ENCODE results near the gene SINHCAF.

DNA sequence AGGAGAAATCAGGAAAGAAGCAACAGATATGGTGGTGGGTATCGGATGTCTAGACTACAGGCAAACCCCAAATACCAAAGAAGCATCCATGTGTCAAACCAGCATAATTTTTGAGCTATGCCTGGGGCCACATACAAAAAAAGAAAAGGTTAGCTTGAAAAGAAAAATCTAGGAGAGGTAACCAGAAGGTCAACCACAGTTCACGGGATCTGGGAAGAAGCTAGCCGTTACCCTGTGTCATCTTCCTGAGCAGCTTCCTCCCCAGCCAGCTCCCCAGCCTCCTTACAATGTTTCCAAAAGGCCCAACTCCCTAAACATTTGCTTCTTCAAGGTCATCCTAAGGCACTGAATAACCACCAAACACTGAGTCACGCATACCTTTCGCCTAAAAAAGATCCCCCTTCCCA is 3.1 kb downstream of the SINHCAF start:
- TF ChIP-seq, protein P1, sequence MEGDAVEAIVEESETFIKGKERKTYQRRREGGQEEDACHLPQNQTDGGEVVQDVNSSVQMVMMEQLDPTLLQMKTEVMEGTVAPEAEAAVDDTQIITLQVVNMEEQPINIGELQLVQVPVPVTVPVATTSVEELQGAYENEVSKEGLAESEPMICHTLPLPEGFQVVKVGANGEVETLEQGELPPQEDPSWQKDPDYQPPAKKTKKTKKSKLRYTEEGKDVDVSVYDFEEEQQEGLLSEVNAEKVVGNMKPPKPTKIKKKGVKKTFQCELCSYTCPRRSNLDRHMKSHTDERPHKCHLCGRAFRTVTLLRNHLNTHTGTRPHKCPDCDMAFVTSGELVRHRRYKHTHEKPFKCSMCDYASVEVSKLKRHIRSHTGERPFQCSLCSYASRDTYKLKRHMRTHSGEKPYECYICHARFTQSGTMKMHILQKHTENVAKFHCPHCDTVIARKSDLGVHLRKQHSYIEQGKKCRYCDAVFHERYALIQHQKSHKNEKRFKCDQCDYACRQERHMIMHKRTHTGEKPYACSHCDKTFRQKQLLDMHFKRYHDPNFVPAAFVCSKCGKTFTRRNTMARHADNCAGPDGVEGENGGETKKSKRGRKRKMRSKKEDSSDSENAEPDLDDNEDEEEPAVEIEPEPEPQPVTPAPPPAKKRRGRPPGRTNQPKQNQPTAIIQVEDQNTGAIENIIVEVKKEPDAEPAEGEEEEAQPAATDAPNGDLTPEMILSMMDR (IDR thresholded peaks at IDR 0.05; ENCODE audit: insufficient read depth, low read depth, low read length), result no peak
- no peak for TF ChIP-seq EZH2 (IDR thresholded peaks at IDR 0.05; ENCODE audit: insufficient read depth, low read length)

All from astrocyte (in vitro differentiated cells and primary cell).